Fibroblast of lung (primary cell): ENCODE data around the gene ADORA1. TPM values are rescaled to one million over a fixed set of nuclear protein-coding genes. Genes with fewer than 3 reads are reported as not detected.
A peak's percentile ranks its signal among the peaks of the same experiment; 100 is the strongest.

ENCODE experiments used
- DNase-seq, 2 donors: peaks; one replicate each; pipeline versions ENCODE4 v3.0.0 to v3.0.0-alpha.2; 2010; ENCODE audit warnings: low read depth in 2 of 2
- H2AFZ ChIP-seq: 2 replicates; pipeline ENCODE4 v1.5.1; 2012; ENCODE audit warnings: low read length, control low read depth, inconsistent platforms
- H3K27ac ChIP-seq: 2 replicates; pipeline ENCODE4 v1.5.1; 2011; ENCODE audit warnings: low read length, control low read depth; ENCODE audit not compliant: insufficient read depth
- H3K27me3 ChIP-seq: 2 replicates; pipeline ENCODE4 v1.5.1; 2011; ENCODE audit warnings: mild to moderate bottlenecking, low read length; ENCODE audit not compliant: control insufficient read depth, insufficient read depth
- H3K36me3 ChIP-seq: 2 replicates; pipeline ENCODE4 v1.5.1; 2011; ENCODE audit warnings: low read length; ENCODE audit not compliant: control insufficient read depth, insufficient read depth
- H3K4me1 ChIP-seq: 2 replicates; pipeline ENCODE4 v1.5.1; 2011; ENCODE audit warnings: low read length; ENCODE audit not compliant: control insufficient read depth, insufficient read depth; ENCODE audit errors: extremely low read depth
- H3K4me2 ChIP-seq: 2 replicates; pipeline ENCODE4 v1.5.1; 2011; ENCODE audit warnings: low read length, control low read depth; ENCODE audit not compliant: insufficient read depth; ENCODE audit errors: extremely low read depth
- H3K4me3 ChIP-seq, 4 experiments: fragments of 200-600 bp in 1 of 4; sonication (generic) in 1 of 4; replicated peaks in 1 of 4; 2 replicates each; pipeline ENCODE4 v1.5.1; 2011 to 2016; ENCODE audit warnings: low read length in 4 of 4, low read depth in 3 of 4, mild to moderate bottlenecking in 3 of 4, control low read depth in 2 of 4, inconsistent platforms in 1 of 4, mixed read lengths in 1 of 4; ENCODE audit not compliant: insufficient read depth in 1 of 4; ENCODE audit errors: control extremely low read depth in 1 of 4
- H3K79me2 ChIP-seq: 2 replicates; pipeline ENCODE4 v1.5.1; 2012; ENCODE audit warnings: mild to moderate bottlenecking, low read length, inconsistent platforms; ENCODE audit not compliant: control insufficient read depth, insufficient read depth
- H3K9ac ChIP-seq: 2 replicates; pipeline ENCODE4 v1.5.1; 2011; ENCODE audit warnings: mild to moderate bottlenecking, low read length, control low read depth; ENCODE audit not compliant: insufficient read depth
- H3K9me3 ChIP-seq: 2 replicates; pipeline ENCODE4 v1.5.1; 2012; ENCODE audit warnings: low read depth, low read length; ENCODE audit not compliant: control insufficient read depth, insufficient read depth
- H4K20me1 ChIP-seq: 2 replicates; pipeline ENCODE4 v1.5.1; 2011; ENCODE audit warnings: low read length; ENCODE audit not compliant: control insufficient read depth, insufficient read depth; ENCODE audit errors: extremely low read depth
- CTCF ChIP-seq, 2 donors: IDR thresholded peaks in 1 of 2; conservative IDR thresholded peaks in 1 of 2; 1 replicate in 1 of 2; 2 replicates in 1 of 2; pipeline ENCODE4 v1.5.1; 2011 to 2012; ENCODE audit warnings: low read length in 2 of 2, control low read depth in 1 of 2, inconsistent platforms in 1 of 2, low read depth in 1 of 2, mild to moderate bottlenecking in 1 of 2
- EZH2 ChIP-seq: IDR thresholded peaks from 2 replicates; pipeline ENCODE4 v1.5.1; 2012; ENCODE audit warnings: low read length, control low read depth, mild to moderate bottlenecking; ENCODE audit errors: missing control alignments
- polyA plus RNA-seq, 2 donors: library from polyadenylated mRNA; depleted of rRNA in 1 of 2; stranded (reverse) in 1 of 2; unstranded in 1 of 2; fragments of >200 nt; gene quantifications; 2 replicates each; pipeline ENCODE4 v1.2.1, GENCODE V29; 2011 to 2012; ENCODE audit warnings: missing spikeins in 1 of 2
- total RNA-seq: library from RNA; depleted of rRNA; stranded (reverse); fragments of >200 nt; gene quantifications from 2 replicates; pipeline ENCODE4 v1.2.1, GENCODE V29; 2014

Gene ADORA1
- total and polyA plus RNA-seq, 2 donors (not counting 1 experiment from before 2014, with no cell fraction given): 1.5 to 6.1 TPM

DNA sequence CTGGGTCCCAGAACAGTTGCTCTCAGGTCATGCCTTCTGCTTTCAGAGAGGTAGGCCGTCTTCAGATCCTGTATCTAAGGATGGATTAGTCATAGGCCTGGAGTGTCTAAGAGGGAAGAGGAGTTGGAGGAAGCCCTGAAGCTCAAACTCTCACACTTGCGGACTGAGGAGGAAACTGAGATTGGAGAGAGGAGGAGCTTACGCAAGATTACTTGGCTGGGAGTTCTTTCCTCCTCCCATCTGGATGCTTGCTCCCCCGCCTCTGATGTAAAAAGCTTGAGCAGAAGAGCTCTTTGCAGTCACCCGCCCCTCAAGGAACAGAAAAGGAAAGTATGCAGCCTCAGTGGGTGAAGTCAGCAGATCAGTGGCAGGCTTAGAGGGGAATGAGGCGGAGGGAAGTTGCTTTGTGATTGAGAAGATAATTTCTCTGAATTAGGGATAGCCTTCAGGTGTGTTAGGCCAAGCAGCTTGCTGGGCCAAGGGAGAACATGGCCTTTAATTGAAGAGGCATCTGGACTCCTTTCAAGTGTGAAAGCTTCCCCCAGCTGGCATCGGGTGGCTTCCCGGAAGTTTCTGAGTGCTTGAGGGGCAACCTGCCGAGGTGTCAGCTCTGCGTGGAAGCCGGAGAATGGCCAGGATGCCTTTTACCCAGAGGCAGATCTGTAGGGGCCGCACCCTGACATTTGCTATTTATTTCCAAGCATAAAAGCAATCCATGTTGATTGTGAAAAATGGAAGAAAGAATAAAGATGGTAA lies 6.6 kb downstream of the ADORA1 start:
- Histone ChIP-seq H3K79me2 (no peaks in the 10 kb centered on the region), H3K27ac (no peak overlapping the region), H2AFZ (no peak overlapping the region), H4K20me1 (peaks cover 1% of the 10 kb centered on the region), H3K9ac (no peak overlapping the region), H3K4me1 (no peaks in the 10 kb centered on the region), H3K9me3 (no peaks in the 10 kb centered on the region), H3K36me3 (no peaks in the 10 kb centered on the region), H3K27me3 (no peaks in the 10 kb centered on the region), H3K4me3 (no peak overlapping the region), H3K4me2 (no peak overlapping the region)
- no peak for TF ChIP-seq EZH2
- no peak for TF ChIP-seq CTCF (conservative IDR thresholded peaks at IDR 0.05 in 1 of 2, IDR thresholded peaks at IDR 0.05 in 1 of 2; ENCODE audit: low read depth in 1 of 2, low read length in 2 of 2)
- peak in 1 of 2 donors; percentile 71 for DNase-seq

GRCh38 chr1:203135636-203136305 lies 8.2 kb downstream of the ADORA1 start:
- H3K4me2 ChIP-seq: no peak overlapping the region
- no peak overlapping the region for H3K4me3 ChIP-seq
- no peaks in the 10 kb centered on the region for H3K9me3 ChIP-seq
- H3K27me3 ChIP-seq: no peaks in the 10 kb centered on the region
- no peak overlapping the region for H3K9ac ChIP-seq
- no peak overlapping the region for H3K27ac ChIP-seq
- TF ChIP-seq EZH2: no peak
- TF ChIP-seq CTCF (conservative IDR thresholded peaks at IDR 0.05 in 1 of 2, IDR thresholded peaks at IDR 0.05 in 1 of 2; ENCODE audit: low read depth in 1 of 2, low read length in 2 of 2): no peak
- no peaks in the 10 kb centered on the region for H3K36me3 ChIP-seq
- no peak for DNase-seq
- H3K79me2 ChIP-seq: no peaks in the 10 kb centered on the region
- H3K4me1 ChIP-seq: no peaks in the 10 kb centered on the region
- no peak overlapping the region for H2AFZ ChIP-seq
- H4K20me1 ChIP-seq: peaks cover 1% of the 10 kb centered on the region

DNA sequence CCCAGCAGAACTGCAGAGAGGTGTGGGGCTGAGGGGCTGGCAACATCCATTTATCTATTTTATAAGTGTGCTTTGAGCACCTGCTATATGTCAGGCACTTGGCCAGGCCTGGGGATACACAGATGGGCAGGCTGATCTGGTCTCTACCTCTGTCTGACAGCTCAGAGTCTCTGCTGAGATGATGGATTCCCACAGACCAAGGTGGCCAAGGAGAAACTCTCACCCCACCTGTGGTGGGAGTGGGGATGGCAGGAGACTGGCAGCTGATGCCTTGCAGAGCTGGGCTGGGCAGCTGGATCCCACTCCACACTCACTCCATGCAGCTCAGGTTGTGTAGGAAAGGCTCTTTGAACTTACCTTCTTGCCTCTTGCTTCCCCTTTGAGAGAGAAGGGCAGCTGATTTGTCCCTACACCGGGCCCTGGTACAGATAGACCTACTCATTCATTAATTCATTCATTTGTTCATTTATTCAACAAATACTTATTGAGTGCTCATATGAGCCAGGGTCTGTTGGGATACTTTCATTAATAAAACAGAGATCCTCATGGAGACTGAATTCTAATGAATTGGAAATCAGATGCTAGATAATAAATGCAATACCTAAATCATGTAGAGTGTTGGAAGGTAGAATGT lies 9.0 kb downstream of the ADORA1 start:
- H3K27ac ChIP-seq: no peak overlapping the region

More for the DNA sequence above, 9.0 kb downstream of the ADORA1 start:
- Histone ChIP-seq H3K36me3 (no peaks in the 10 kb centered on the region), H3K4me1 (no peaks in the 10 kb centered on the region), H3K9ac (no peak overlapping the region), H3K9me3 (no peaks in the 10 kb centered on the region), H3K4me3 (no peak overlapping the region), H4K20me1 (peaks cover 1% of the 10 kb centered on the region), H3K79me2 (no peaks in the 10 kb centered on the region), H3K27me3 (no peaks in the 10 kb centered on the region), H3K4me2 (no peak overlapping the region), H2AFZ (no peak overlapping the region)
- TF ChIP-seq EZH2 (no peak), CTCF (conservative IDR thresholded peaks at IDR 0.05 in 1 of 2, IDR thresholded peaks at IDR 0.05 in 1 of 2; ENCODE audit: low read depth in 1 of 2, low read length in 2 of 2) (no peak)
- DNase-seq: no peak
